Measurements from ENCODE around the gene SYT12.
"Not testable (repeated sequence)": the region's sequence is repeated elsewhere in the genome, so short reads cannot be mapped to it uniquely, and the experiment has no call there.

The SYT12 gene

DNA sequence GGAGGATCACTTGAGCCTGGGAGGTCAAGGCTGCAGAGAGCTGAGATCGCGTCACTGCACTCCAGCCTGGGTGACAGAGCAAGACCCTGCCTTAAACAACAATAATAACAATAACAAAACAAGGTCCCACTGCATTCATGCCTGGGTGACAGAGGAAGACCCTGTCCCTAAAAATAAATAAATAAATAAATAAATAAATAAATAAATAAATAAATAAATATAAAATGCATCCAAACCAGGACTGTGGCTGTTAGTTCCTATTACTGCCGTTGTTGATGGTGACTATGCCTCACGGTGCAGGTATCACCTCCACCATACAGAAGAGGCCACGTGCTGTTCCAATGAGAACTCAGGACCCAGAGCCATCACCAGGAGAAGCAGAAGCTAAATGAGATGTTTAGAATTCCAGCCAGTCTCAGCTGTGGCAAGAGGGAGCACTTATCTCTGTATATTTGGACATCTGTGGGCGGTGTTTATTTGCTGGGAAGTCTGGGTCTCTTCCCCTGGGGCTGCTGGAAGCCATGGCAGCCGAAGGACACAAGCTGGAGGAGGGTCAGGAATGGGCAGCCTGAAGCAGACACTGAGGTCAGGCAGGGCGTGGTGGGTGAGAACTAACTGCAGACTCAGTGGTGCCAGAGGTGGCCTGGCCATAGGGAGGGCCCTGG, 26.2 kb upstream of the SYT12 start:
- no peak for DNase-seq

DNA sequence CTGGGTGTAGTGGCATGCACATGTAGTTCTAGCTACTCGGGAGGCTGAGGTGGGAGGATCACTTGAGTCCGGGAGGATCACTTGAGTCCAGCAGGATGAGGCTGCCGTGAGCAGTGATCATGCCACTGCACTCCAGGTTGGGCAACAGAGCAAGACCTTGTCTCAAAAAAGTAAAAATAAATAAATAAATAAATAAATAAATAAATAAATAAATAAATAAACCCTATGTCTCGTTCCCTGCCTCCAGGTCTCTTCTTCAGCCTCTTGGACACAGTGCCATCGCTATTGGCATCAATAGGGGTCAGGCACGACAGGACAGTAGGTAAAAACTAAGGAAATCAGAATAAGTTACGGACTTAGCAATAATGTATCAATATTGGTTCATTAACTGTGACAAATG, 23.4 kb upstream of the SYT12 start:
- DNase-seq: no peak

GRCh38 chr11:67001332-67001731, 21.6 kb upstream of the SYT12 start:
- DNase-seq: no peak

DNA sequence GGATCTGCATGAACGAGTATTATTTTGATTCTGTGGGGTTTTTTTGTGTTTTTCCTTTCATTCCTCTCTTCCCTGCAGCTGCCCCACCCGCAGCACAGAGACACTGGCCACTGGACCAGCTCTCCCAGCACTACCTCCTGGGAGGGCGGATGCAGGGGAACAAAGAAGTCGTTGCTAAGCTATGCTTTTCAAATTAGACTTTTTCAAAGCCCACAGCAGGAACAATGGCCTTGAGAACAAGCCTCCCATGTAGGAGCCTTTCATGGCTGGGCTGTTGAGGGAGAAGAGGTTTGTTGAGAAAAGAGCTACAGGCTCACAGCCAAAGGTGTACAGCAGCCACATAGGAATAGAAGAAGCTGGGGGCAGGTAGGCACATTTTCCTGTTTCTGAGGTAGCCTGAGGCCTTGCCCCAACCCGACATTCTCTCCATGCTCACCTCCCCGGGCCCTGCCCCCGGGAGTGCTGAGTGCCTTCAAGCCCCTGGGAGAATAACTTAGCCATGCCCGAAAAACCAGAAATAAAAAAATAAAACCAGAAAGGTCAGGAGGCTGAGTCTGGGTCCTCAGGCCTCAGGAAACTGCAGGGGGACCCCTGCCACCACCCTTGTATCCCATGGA, 20.5 kb upstream of the SYT12 start:
- no peak for DNase-seq

DNA sequence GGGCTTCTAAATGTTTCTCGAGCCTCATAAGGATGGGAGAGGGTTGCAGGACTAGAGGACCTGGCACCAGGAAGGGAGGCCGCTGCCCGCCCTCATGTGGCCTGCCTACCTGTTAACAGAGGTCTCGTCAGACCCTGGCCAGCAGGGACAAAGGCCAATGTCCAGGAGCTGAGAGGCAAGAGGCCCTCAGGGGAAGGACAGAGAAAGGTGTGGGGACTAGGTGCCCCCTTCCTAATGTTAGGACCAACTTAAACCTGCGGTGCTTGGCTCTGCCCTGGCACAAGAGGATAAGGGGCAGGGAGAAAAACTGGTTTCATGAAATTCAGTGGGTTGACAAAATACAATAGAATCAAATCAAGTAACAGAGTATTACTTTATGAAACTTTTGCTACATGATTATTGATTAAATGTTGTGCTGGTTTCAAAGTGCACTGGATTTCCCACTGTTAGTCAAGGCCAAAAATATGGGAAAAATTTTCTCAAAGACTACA, 20.0 kb upstream of the SYT12 start:
- DNase-seq: no peak

- not testable (repeated sequence) for DNase-seq
Observed at GRCh38 chr11:67005200-67005599, 17.7 kb upstream of the SYT12 start.

- peak in 1 of 5 experiments; percentile 48 for DNase-seq
Observed at GRCh38 chr11:67006029-67006884, 16.7 kb upstream of the SYT12 start.

DNA sequence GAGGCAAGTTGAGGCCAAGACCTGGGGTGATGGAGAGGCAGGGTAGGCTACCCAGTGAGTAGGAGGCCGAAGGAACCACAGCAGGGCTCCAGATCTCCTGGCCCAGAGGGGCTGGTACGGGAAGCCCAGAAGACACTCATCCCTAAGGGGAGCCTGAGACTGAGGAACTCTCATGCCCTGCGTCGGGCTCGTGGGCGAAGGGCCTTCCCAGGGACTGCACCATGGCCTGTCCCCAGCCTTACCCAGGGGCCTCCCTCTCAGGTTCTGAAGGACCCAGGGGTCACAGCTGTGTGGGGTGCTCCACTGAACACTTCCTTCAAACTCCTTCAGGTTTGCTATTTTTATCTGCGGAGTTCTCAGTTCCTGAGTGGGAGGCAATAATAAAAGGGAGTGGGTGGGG, 15.8 kb upstream of the SYT12 start:
- no peak for DNase-seq

- no peak for DNase-seq
Observed at GRCh38 chr11:67010296-67010905, 12.5 kb upstream of the SYT12 start.

DNA sequence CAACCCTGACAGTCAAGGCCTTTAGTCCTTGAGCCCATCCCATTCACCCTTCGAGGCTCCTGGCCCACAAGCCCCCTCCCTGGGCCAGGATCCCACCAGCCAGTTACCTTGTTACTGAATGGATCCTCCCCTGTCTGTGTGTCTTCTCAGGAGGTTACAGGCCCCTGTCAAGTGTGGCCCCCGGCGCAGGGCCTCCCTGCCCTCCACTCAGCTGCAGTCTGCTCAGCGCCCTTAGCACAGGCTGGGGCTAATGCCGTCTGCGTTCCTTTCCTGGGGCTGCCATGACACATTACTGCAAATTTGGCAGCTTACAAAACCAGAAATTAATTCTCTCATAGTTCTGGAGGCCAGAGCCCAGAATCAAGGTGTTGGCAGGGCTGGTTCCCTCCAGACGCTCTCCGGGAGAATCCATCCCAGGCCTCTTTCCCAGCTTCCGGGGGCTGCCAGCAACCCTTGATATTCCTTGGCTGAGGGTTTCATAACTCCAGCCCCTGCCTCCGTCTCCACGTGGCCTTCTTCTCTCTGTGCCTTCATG, 9.4 kb upstream of the SYT12 start:
- no peak for DNase-seq

DNA sequence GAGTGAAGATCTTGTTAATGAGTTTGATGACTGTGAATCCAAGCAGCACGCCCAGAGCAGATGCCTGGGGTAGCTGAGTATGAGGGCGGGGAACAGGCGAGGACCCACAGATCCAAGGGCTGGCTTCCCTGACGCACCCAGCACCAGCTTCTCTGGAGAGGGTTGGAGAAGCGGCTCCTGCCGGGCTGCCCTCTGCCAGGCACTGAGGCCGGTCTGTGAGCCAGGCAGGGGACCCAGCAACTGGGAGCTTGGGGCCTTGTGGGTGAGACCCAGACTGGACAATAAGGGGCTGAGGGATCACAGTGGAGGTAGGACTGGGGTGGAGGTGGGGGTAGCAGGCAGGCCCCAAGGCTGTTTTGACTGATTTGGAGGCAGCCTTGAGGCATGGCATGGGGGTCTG, 8.6 kb upstream of the SYT12 start:
- DNase-seq: no peak

GRCh38 chr11:67015048-67015447, 7.9 kb upstream of the SYT12 start:
- no peak for DNase-seq

DNA sequence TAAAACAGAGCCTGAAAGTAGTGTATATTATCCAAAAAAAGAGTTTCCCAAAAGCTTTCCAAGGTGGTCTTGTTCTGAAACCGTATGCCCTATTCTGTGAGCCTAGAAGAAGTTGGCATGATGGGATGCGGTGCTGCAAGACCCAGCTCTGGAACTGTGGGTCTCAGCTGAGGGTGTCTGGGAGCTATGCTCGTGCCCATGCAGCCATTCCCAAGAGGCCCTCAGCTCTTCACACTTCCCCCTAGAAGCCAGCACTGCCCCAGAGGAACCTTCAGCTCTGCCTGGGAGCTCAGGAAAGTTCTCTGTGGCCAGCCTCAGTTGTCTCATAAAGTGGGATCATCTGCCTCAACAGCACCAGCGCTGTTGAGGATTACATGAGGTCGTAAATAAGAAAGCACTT, 6.4 kb upstream of the SYT12 start:
- no peak for DNase-seq

DNA sequence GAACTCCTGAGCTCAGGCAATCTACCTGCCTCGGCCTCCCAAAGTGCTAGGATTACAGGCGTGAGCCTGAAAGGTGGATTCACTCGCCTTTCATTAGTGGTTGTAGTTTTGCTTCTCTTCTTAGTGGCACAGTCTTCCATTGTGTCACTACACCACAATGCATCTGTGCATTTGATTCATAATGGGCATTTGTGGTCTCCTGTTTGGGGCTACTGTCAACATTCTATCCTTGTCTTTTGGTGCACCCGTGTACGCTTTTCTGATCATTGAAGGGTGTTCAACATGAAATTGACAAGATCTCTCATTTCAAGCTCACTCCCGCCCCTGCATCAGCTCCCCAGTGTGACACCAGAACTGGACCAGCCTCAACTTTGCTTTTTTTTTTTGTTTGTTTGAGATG, 2.0 kb upstream of the SYT12 start:
- peak in 1 of 5 experiments; percentile 43 for DNase-seq

- no peak for DNase-seq
Observed at GRCh38 chr11:67022341-67022933, 497 bp upstream of the SYT12 start.

DNA sequence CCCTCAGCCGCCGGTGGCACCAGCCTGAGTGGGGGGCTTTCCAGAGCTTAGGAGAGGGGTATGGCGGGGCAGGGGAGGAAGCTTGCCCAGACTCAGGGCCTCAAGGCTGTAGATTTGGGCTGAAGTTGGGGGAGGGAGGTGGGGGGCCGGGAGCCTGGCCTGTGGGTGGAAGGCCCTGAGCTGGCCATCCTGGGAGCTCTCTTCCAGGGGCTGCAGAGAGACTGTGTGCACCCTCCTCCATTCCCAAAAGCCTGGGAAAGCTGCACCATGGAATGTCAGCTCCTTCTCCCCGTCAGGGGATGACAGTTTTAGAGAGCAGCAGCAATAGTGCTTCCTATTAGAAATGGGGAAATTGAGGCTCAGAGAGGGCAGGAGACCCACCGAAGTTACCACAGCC, 1.0 kb downstream of the SYT12 start:
- DNase-seq: no peak

GRCh38 chr11:67024410-67024809, 1.5 kb downstream of the SYT12 start:
- peak in 4 of 5 experiments; percentile 14 to 83 (median 39) for DNase-seq

DNA sequence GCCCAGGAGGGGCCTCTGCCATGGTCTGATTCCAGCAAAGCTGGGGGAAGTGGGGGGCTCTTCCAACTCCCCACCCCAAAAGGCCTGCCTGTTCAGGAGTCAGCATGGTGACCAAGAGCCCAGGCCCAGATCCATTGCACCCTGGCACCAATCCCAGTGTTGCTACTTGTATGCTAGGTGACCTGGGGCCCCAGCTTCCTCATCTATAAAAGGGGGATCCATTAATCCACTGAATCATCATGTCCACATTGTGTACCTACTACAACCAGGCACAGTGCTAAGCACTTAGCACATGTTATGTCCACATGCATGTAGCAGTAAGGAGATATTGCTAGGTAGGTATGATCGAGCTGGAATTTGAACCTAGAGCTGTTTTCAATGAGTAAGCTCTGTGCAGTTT, 2.0 kb downstream of the SYT12 start:
- DNase-seq: peak in 1 of 5 experiments; percentile 18

- no peak for DNase-seq
Observed at GRCh38 chr11:67025750-67026149, 2.8 kb downstream of the SYT12 start.

DNA sequence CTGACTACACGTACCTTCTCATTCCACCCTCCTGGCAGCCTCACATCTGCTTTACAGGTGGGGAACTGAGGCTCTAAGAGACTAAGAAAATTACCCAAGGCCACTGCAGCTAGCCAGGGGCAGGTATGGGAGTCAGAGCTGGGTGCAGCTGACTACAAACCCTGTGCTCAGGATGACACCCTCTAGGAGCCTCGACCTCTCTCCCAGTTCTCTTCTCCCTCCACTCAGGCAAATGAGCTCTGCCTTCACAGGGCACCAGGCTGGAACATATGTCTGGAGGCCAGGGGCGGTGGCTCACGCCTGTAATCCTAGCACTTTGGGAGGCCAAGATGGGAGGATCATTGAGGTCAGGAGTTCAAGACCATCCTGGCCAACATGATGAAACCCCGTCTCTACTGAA, 4.0 kb downstream of the SYT12 start:
- DNase-seq: no peak

DNA sequence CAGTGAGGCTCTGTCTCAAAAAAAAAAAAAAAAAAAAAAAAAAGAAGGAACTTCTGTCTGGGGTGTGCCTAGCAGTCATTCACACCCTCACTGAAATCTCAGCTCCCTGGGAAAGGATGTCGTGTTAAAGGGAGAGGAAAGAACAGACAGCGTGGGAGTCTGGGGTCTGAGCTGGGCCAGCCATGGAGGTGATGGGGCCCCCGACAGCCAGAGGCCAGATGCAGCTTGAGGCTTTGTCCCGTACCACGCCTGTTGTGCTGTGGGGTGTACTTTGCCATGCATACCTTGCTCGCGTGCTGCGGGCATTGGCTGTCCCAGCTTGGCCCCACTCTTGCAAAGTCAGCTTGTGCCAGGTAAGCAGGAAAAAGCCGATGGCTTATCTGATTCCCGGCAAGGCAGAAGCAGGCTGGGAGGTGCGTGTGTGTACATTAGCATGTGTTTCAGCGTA, 4.6 kb downstream of the SYT12 start:
- no peak for DNase-seq

DNA sequence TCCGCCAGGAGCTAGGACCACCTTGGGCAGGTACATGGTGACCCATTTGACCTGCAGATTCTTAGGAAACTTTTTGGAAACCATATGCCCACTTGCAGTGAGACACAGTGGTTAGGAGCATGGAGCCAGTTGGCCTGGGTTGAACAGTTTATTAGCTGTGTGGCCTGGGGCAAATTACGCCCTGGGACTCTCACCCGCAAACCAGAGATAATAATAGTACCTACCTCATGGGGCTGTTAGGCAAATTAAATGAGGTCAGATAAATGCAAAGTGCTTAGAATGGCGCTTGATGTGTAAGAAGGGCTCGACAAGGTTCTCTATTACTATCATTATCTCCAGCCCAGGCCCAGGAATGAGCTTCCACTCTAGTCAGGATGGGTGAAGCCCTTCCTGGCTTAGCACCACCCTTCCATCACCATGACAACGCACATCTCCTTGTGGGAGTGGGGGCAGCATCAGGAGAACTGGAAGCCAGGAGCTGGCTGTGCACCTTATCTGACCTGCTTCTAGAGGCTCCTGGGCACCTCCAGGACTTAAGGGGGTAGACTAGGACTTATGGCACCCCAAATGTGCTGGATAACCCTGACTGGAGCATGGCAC, 5.1 kb downstream of the SYT12 start:
- DNase-seq: no peak
